HG03103 (cell line): Measurements from ENCODE around the gene RAB3IL1.
"Not testable (repeated sequence)": the region's sequence is repeated elsewhere in the genome, so short reads cannot be mapped to it uniquely, and the experiment has no call there.

Experiments used
- ATAC-seq: cut with Tn5 transposase; IDR thresholded peaks from one replicate; pipeline ENCODE4 v1.9.1; 2021; ENCODE audit warnings: low read depth; ENCODE audit not compliant: unreplicated experiment

The RAB3IL1 gene

GRCh38 chr11:61917334-61918109 is at the start of gene RAB3IL1:
TSS of gene RAB3IL1 (minus strand) at chr11:61917566. CDS start at chr11:61917367, 199 bp downstream.
- ATAC-seq = no peak

GRCh38 chr11:61966734-61967115 is 49.4 kb upstream of the RAB3IL1 start:
- no peak for ATAC-seq

- ATAC-seq = not testable (repeated sequence)
Measured at GRCh38 chr11:61964666-61965271, 47.4 kb upstream of the RAB3IL1 start.

GRCh38 chr11:61964058-61964665 is 46.8 kb upstream of the RAB3IL1 start:
- no peak for ATAC-seq

GRCh38 chr11:61963282-61964057 is 46.1 kb upstream of the RAB3IL1 start:
- ATAC-seq = no peak

- no peak for ATAC-seq
Measured at GRCh38 chr11:61963016-61963281, 45.6 kb upstream of the RAB3IL1 start.

GRCh38 chr11:61962213-61963015 is 45.0 kb upstream of the RAB3IL1 start:
- no peak for ATAC-seq

- no peak for ATAC-seq
Measured at GRCh38 chr11:61961570-61962212, 44.3 kb upstream of the RAB3IL1 start.

- no peak for ATAC-seq
Measured at GRCh38 chr11:61960532-61960931, 43.2 kb upstream of the RAB3IL1 start.

- no peak for ATAC-seq
Measured at GRCh38 chr11:61959678-61960077, 42.3 kb upstream of the RAB3IL1 start.

GRCh38 chr11:61959114-61959513 is 41.7 kb upstream of the RAB3IL1 start:
- no peak for ATAC-seq

GRCh38 chr11:61958590-61958989 is 41.2 kb upstream of the RAB3IL1 start:
- no peak for ATAC-seq

GRCh38 chr11:61957021-61957770 is 39.8 kb upstream of the RAB3IL1 start:
- no peak for ATAC-seq

GRCh38 chr11:61956191-61957020 is 39.0 kb upstream of the RAB3IL1 start:
- ATAC-seq = no peak

- ATAC-seq = no peak
Measured at GRCh38 chr11:61955422-61956135, 38.2 kb upstream of the RAB3IL1 start.

- ATAC-seq = no peak
Measured at GRCh38 chr11:61954851-61955421, 37.6 kb upstream of the RAB3IL1 start.

- ATAC-seq = no peak
Measured at GRCh38 chr11:61954106-61954850, 36.9 kb upstream of the RAB3IL1 start.
